ENCODE results near the gene SMG6.
"Not testable (repeated sequence)": the region's sequence is repeated elsewhere in the genome, so short reads cannot be mapped to it uniquely, and the experiment has no call there.

SMG6 gene

GRCh38 chr17:2019723-2020122, 283.9 kb downstream of the SMG6 start:
- DNase-seq, result no peak

DNA sequence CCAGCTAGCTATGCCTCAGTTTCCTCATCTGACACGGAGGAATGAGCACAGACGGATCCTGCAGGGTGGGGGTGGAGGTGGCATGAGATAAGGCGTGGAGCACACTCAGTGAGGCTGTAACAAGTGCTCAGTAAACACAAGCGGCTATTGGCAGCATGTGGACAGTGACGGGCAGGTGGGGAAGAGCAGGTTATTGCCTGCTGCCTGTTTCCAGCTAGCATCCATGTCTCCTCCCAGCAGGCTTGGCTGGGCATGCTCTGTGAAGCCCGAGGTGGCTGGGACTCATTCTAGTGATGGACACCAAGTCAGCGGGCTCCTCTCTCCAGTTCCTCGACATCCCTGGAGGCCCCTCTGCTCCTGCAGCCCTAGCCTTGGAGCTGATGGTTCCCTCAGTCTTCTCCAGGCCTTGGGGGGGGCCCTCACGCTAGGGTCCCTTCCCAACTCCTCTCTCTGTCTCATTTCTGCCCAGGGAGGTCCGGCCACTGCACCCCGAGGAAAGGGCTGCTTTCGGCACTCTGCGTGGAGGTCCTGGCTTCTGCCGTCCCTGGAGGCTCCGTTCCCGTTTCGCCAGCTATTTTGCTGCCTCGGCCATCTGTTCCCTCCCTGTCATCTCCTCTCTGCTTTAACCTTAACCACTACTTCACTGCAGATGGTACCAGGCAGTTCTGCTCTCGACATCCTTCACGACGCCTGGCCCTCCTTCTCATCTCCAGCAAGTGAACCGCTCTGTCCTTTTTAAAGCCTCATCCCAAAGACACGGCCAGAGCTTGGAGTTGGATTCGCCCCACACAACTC, 284.7 kb downstream of the SMG6 start:
- no peak for DNase-seq

- no peak for DNase-seq
Measured at GRCh38 chr17:2017274-2017941, 286.2 kb downstream of the SMG6 start.

- no peak for DNase-seq
Measured at GRCh38 chr17:2016494-2016893, 287.1 kb downstream of the SMG6 start.

DNA sequence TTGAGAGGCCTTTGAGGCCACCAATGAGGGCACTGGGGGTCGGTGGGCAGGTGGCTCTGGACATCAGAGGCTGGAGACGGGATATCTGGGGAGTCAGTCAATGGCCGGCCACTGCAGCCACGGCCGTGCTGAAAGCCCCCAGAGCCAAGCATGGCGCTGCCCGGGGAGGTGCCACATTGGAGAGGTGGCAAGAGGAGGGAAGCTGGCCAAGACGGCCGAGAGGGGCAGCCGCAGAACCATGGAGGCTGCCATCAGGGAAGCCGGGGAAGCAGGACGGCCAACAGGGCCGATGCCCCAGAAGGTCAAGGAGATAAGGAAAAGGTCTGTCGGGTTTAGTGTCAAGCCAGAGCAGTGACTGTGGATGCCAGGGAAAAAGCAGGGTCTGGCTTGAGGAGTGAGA, 288.3 kb downstream of the SMG6 start:
- DNase-seq, result no peak

DNA sequence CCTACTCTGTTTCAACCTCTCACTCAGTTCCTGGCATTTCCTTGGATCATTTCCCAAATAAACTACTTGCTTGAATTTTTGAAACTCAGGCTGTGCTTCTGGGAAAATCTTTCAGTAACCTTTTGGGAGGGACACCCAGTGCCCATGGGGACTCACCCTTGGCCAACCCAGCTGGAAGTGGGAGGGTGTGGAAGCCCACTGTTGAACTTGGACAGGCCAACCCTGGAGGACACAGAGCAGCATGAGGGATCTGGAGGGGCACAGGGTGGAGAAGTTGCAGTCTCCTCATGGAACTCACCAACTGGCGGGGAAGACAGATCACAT, 289.6 kb downstream of the SMG6 start:
- DNase-seq, result no peak

GRCh38 chr17:2013220-2013993, 290.2 kb downstream of the SMG6 start:
- DNase-seq, result not testable (repeated sequence)

- DNase-seq, result no peak
Measured at GRCh38 chr17:2012499-2012898, 291.1 kb downstream of the SMG6 start.

GRCh38 chr17:2011411-2012371, 291.9 kb downstream of the SMG6 start:
- DNase-seq, result no peak
